ENCODE results near the gene FDXR. TPM values are rescaled to one million over a fixed set of nuclear protein-coding genes. Genes with fewer than 3 reads are reported as not detected.

FDXR gene
- polyA plus RNA-seq, 3 donors, result 2.5 to 7.3 (median 6.2) TPM

GRCh38 chr17:74866198-74866835, 6.5 kb downstream of the FDXR start:
- H3K79me2 ChIP-seq (ENCODE audit: insufficient read depth, low read length), result no peaks in the 10 kb centered on the region
- no peak overlapping the region for H2AFZ ChIP-seq (ENCODE audit: insufficient read depth, low read depth, low read length, poor library complexity, severe bottlenecking)
- no peak overlapping the region for H3K27ac ChIP-seq (ENCODE audit: low read depth in 1 of 2, low read length in 2 of 2)
- H3K36me3 ChIP-seq (replicated peaks in 1 of 2; ENCODE audit: control insufficient read depth in 1 of 2, insufficient read depth in 2 of 2, low read length in 2 of 2), result no peaks in the 10 kb centered on the region
- no peak overlapping the region for H3K4me3 Mint-ChIP-seq
- no peak overlapping the region for H3K4me2 ChIP-seq (replicated peaks; ENCODE audit: extremely low read depth, low read length, poor library complexity, severe bottlenecking)
- peaks cover 12% of the 10 kb centered on the region for H3K4me1 Mint-ChIP-seq
- no peak for DNase-seq
- H3K9me3 Mint-ChIP-seq, result peaks cover 0 to 9% (median 0%) of the 10 kb centered on the region in 7 donors
- no peaks in the 10 kb centered on the region for H3K9me3 ChIP-seq (replicated peaks in 1 of 2; ENCODE audit: control insufficient read depth in 1 of 2, insufficient read depth in 1 of 2, low read length in 2 of 2)
- TF ChIP-seq CTCF (IDR thresholded peaks at IDR 0.05), result no peak
- peaks cover 4 to 13% of the 10 kb centered on the region in 2 donors for H3K27me3 ChIP-seq (ENCODE audit: control insufficient read depth in 2 of 2, insufficient read depth in 2 of 2, low read length in 2 of 2)
- no peak overlapping the region for H3K27ac Mint-ChIP-seq
- 81% methylated on average over 8 of the region's 19 CpGs for WGBS (ENCODE audit: insufficient coverage)
- H3K9ac ChIP-seq (ENCODE audit: insufficient read depth, low read length, poor library complexity, severe bottlenecking), result no peak overlapping the region
- H3K27me3 Mint-ChIP-seq (ENCODE audit: low read depth in 3 of 3), result peaks cover 15 to 26% (median 23%) of the 10 kb centered on the region in 3 donors
- H3K4me3 ChIP-seq (replicated peaks in 1 of 3; ENCODE audit: low read depth in 2 of 3, low read length in 3 of 3), result no peak overlapping the region
- H4K20me1 ChIP-seq (ENCODE audit: insufficient read depth, low read length), result no peaks in the 10 kb centered on the region
- intact Hi-C loops (cut with micrococcal nuclease), result loop anchor here (10.0 kb wide), 3 partner anchors 202 to 492 kb away; no protein-coding TSS in a partner anchor
- H3K36me3 Mint-ChIP-seq, result peaks cover 19 to 21% of the 10 kb centered on the region in 2 donors
- H3K4me1 ChIP-seq (ENCODE audit: control insufficient read depth in 1 of 2, insufficient read depth in 2 of 2, low read length in 2 of 2), result peaks cover 7 to 10% of the 10 kb centered on the region in 2 donors

GRCh38 chr17:74865504-74866197, 7.1 kb downstream of the FDXR start:
- Histone ChIP-seq H3K36me3 (replicated peaks in 1 of 2; ENCODE audit: control insufficient read depth in 1 of 2, insufficient read depth in 2 of 2, low read length in 2 of 2) (no peaks in the 10 kb centered on the region), H3K9ac (ENCODE audit: insufficient read depth, low read length, poor library complexity, severe bottlenecking) (no peak overlapping the region), H2AFZ (ENCODE audit: insufficient read depth, low read depth, low read length, poor library complexity, severe bottlenecking) (no peak overlapping the region), H3K4me3 (replicated peaks in 1 of 3; ENCODE audit: low read depth in 2 of 3, low read length in 3 of 3) (no peak overlapping the region), H4K20me1 (ENCODE audit: insufficient read depth, low read length) (no peaks in the 10 kb centered on the region), H3K4me2 (replicated peaks; ENCODE audit: extremely low read depth, low read length, poor library complexity, severe bottlenecking) (no peak overlapping the region), H3K27me3 (ENCODE audit: control insufficient read depth in 2 of 2, insufficient read depth in 2 of 2, low read length in 2 of 2) (peaks cover 10 to 19% of the 10 kb centered on the region in 2 donors), H3K4me1 (ENCODE audit: control insufficient read depth in 1 of 2, insufficient read depth in 2 of 2, low read length in 2 of 2) (peaks cover 13 to 17% of the 10 kb centered on the region in 2 donors), H3K9me3 (replicated peaks in 1 of 2; ENCODE audit: control insufficient read depth in 1 of 2, insufficient read depth in 1 of 2, low read length in 2 of 2) (no peaks in the 10 kb centered on the region), H3K79me2 (ENCODE audit: insufficient read depth, low read length) (no peaks in the 10 kb centered on the region), H3K27ac (ENCODE audit: low read depth in 1 of 2, low read length in 2 of 2) (no peak overlapping the region)
- no peak for TF ChIP-seq CTCF (IDR thresholded peaks at IDR 0.05)
- H3K4me3 Mint-ChIP-seq, result no peak overlapping the region
- H3K4me1 Mint-ChIP-seq, result peaks cover 17% of the 10 kb centered on the region
- DNase-seq, result no peak
- peaks cover 0 to 13% (median 0%) of the 10 kb centered on the region in 7 donors for H3K9me3 Mint-ChIP-seq
- peaks cover 20 to 32% (median 29%) of the 10 kb centered on the region in 3 donors for H3K27me3 Mint-ChIP-seq (ENCODE audit: low read depth in 3 of 3)
- 82% methylated on average over 10 of the region's 19 CpGs for WGBS (ENCODE audit: insufficient coverage)
- H3K27ac Mint-ChIP-seq, result no peak overlapping the region
- peaks cover 16 to 19% of the 10 kb centered on the region in 2 donors for H3K36me3 Mint-ChIP-seq
- intact Hi-C loops (cut with micrococcal nuclease), result loop anchor here (2.0 to 10.0 kb wide), 4 partner anchors 75 to 491 kb away; no protein-coding TSS in a partner anchor
